HG03135 (cell line): Measurements from ENCODE around the gene SPTY2D1.
"Not testable (repeated sequence)": the region's sequence is repeated elsewhere in the genome, so short reads cannot be mapped to it uniquely, and the experiment has no call there.

ENCODE experiments used
- ATAC-seq: cut with Tn5 transposase; IDR thresholded peaks from one replicate; pipeline ENCODE4 v1.9.1; 2021; ENCODE audit warnings: mild to moderate bottlenecking, moderate library complexity; ENCODE audit not compliant: unreplicated experiment

The SPTY2D1 gene

DNA sequence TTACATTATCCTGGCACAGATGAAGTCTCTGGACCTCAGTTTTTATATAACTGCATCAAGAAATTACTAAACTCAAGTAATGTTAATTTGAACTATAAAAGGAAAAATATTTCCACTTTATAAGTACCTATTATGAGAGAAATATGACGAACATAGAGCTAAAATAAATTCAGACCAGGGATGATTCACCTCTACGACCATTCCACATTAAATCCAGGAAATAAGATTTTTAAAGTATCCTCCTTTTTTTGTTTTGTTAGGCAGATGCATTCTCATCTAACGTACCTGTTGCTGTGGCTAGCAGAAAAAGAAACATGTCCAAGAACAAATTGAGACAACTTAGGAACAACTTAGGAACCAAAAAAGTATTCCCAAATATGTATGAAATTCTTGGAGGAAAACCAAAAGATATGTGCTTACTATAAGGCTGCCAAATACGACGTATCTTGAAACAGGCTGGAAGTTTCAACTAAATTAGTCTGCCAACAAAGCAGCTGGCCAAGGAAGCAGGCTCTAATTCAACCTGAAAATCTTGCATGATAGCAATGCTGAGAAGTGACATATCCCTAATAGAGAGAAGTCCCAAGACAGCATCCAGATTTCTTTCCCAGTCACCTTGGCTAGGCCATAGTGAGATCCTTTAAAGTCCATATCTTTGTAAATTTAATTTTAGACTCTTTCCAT, 15.7 kb downstream of the SPTY2D1 start:
- no peak for ATAC-seq

- no peak for ATAC-seq
Observed at GRCh38 chr11:18617688-18618341, 16.3 kb downstream of the SPTY2D1 start.

GRCh38 chr11:18615628-18616392, 18.3 kb downstream of the SPTY2D1 start:
- peak; percentile 85 for ATAC-seq

- no peak for ATAC-seq
Observed at GRCh38 chr11:18614667-18615066, 19.5 kb downstream of the SPTY2D1 start.

- ATAC-seq, result no peak
Observed at GRCh38 chr11:18612394-18612793, 21.7 kb downstream of the SPTY2D1 start.

- ATAC-seq, result no peak
Observed at GRCh38 chr11:18611196-18611595, 22.9 kb downstream of the SPTY2D1 start.

DNA sequence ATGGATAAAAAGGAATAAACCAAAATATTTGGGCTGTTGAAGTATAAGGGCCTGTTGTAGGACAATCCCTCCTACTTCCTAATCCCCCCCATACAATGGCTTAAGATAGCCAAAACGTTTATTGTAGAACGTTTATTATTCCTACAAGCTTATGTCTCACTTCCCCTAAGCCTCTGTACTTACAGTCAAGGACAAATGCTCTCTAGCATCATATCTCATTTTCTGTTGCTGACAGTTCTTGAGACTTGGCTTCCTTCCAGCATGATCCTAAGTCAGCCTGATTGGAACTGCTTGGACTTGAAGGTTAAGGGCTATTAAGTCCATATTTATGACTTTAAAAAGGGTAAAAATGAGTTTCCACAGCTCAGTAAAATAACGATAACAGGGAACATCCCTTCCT, 25.8 kb downstream of the SPTY2D1 start:
- ATAC-seq, result no peak

DNA sequence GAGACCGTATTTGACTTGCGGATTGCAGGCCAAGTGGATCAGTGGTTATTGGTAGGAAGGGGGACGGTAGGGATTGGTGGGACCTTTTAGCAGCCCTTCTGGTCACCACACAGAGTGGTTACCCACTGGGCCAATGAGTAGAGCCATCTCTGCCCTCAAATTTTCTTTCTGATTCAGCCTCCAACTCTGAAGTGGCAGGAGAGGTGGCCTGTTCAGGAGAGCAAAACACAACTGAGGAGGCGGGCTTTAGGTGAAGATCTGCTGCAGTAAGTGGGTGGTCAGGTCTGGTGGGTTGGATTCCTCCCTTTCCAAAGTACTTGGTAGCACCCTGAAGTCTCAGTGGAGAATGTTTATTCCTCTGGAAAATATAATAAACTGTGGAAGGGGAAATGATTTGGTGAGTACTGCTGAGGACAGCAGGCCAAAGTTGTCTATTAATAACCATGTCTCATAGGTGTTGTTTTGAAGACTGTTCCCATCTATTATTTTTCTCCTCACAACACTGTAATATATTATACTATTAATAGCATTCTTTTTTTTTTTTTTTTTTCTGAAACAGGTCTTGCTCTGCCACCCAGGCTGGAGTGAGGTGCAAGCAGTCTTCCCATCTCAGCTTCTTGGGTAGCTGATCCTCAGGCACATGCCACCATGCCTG, 33.1 kb downstream of the SPTY2D1 start:
- ATAC-seq, result no peak

DNA sequence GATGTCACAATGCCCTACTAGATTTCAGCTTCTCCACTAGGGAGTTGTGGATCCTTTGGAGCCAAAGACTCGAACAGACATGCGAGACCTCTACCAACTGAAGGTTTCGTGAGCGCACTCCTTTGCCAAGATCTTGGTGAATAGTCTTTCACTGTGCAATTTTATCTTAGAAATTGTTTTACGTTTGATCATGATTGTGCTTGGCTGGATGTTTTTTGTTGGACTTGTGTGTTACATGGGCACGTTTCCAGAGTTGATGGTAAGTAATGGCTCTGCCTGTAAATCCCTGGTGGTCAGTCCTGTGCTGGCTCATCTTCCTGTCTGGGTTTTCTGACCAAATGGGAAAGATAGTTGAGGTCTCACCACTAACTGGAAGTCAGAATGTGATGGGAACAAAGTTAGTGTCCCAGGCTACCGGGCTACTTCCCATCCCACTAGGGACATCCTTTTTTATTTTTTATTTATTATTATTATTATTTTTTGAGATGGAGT, 34.4 kb downstream of the SPTY2D1 start, which contains the start of gene MISFA:
TSS of gene MISFA (plus strand) at position 51 of the 492 bp plus-strand sequence. CDS start at position 191, 140 bp downstream.
- no peak for ATAC-seq

DNA sequence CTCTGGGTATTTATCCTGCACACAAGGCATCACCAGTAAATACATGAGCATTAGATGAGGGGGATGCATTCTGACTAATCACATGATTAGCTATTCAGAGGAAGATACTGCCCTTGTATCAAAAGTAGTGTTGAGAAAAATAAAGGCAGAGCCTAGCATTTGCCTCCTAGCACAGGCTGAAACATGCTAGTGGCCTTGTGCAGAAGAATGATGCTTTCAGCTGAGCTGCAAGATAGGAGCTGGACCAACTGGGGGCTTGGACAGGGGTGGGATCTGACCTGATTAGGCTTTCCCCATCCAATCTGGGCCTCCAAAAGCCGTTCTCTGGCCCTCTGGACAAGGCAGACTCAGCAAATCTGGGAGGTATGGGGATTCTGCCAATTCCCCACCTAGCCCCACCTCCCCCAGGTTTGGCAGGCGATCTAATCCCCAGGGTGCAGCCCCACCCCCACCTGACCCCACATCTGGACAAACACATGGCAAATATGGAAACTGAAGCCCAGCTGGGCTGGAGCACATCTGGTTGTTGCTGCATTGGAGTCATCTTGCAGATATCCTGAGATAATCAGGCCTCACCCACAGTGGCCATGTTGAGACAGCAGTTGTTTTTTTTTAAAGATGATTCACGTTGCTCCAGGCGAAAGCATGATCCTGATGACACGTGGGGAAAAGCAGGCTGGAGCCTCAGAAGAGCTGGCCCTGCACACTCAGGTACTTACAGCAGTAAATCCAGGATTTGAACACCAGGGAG, 39.0 kb downstream of the SPTY2D1 start:
- ATAC-seq, result no peak

- ATAC-seq, result not testable (repeated sequence)
Observed at GRCh38 chr11:18594088-18594487, 40.1 kb downstream of the SPTY2D1 start.

DNA sequence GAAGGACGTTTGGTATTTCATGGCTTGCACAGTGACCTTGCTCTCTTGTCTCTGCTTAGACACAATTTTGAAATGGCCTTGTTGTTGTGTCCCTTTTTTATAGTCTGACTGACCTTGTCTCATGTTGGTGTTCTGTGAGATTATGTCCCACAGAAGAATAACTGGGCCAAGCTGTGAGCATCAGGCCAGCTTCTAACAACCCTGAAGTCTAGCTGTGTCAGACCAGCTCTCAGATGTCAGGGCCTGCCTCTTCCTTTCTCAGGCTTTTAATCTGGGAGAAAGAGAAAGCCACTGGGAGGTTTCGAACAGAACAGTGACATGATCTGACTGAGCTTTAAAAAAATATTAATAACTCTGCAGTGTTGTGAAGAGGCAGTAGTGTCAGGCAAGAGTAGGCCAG, 43.6 kb downstream of the SPTY2D1 start:
- ATAC-seq, result no peak

DNA sequence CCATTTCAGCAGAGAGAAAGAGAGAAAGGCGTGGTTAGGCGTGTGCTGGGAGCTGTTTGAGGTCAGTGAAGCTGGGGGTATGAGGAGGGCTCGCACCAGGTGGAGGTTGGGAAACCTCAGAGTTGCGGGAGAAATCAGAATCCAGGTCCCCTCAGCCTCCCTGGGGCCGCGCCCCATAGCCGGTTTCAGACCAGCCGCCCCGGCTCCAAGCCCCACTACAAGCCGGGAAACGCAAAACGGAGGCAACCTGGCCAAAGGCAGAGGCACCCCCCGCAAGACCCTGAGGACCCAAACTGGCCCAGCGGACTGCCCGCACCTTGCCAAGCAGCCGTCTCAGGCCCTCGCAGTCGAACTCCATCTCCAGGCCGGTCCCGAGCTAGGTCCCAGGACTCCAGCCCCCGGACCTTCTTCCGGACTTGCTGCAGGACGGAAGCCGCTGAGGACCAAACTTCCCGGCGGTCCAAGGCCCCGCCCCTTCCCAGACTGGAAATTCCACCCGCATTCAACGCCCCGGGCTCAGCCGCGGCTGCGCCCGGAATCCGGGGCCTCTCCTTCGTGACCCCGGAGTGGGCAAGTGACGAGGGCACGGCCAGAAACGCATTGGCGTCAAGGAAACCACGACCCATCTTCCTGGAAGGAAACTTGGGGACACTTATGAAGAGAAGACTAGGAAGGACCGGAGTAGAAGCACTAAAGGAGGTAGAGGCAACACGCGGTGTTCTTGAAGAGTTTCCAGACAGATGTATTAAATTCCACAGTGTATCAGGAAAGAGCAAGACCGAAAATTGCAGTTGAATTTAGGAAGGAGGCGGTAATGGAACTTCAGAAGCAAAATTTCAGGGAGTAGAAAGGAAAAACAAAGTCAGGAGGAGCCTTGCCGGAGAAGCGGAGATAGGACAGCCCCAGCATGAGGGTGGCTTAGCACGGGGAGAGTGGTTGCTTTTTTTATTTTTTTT, 45.6 kb downstream of the SPTY2D1 start, which contains the start of gene UEVLD:
TSS of gene UEVLD (minus strand) at position 438 of the 956 bp plus-strand sequence. CDS start at position 358, 80 bp downstream.
- ATAC-seq, result peak; percentile 65

DNA sequence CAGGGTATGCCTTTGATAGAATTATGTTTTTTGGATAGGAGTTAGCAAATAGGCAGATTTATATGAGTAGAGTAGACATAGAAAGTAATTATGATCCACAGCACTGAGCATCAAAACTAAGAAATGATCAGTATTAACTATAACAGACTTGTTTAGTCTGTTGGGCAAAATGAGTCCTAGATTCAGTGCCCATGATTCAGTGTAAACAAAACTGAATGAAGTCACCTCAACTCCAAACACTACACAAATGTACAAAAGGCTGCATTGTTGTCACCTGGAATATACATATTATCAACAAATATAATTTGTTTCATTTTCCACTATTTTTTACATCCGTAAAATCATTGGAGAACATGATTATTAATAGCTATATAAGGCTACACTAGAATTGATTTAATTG, 52.3 kb downstream of the SPTY2D1 start:
- ATAC-seq, result no peak

DNA sequence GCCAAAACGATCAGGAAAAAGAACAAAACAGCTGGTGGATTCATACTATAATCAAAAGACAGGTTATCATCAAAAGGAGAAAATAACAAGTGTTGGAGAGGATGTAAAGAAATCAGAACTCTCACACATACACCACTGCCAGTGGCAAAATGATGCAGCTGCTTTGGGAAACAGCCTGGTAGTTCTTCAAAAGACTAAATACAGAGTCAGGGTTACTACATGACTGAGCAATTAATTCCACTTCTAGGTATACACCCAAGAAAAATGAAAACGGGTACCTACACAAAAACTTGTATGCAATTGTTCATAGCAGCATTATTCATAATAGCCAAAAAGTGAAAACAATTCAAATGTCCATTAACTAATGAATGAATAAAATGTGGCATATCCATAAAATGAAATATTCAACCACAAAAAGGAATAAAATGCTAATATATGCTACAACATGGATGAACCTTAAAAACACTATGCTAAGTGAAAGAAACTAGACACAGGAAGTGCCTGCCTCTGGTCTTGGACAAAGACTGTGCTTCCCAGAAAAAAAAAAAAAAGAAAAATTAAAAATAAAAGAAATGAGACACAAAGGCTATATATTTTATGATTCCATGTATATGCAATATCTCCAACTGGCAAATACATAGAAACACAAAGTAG, 53.9 kb downstream of the SPTY2D1 start:
- ATAC-seq, result no peak

- no peak for ATAC-seq
Observed at GRCh38 chr11:18578975-18579598, 55.1 kb downstream of the SPTY2D1 start.

DNA sequence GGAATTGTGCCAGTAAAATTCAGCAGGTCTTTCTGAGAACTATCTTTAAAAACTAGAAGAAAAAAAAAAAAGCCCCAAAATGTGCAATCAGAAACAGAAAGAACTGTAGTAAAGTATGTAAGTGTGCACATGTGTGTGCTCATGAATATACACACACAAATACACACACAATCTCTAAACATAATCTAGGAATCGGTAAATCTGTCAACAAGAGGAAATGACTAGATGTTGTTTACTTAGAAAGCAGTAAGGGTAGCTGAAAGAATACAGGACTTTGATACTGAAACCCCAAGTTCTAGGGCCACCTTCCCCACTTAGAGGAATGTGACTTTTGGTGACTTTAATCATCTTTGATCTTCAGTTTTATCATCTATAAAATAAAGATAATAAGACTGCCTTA, 58.8 kb downstream of the SPTY2D1 start:
- ATAC-seq, result no peak

DNA sequence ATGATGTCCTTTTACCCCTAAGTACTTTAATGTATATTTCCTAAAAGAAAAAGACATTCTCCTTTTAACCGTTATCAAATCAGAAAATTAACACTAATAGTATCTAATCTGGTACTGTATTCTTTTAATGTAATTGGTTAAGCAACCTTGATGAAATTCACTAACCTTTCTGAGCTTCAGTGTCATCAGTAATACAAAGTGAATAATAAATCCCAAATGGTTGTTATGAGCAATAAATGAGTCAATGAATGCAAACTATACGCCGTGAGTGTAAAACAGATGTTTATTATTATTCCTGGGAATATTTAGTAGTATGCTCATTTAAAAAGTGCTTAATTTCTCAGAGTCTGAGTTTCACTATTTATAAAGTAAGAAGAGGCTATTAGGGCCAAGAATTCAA, 67.1 kb downstream of the SPTY2D1 start:
- ATAC-seq, result no peak
